BE2C (cell line): Measurements from ENCODE around the gene ATP8B4.

Source experiments
- DNase-seq: peaks from one replicate; pipeline ENCODE4 v3.0.0-alpha.2; 2020
- H3K27me3 ChIP-seq: fragments of 250-450 bp; sonication (Bioruptor Pico); 2 replicates; pipeline ENCODE4 v1.5.1; 2020; ENCODE audit warnings: mild to moderate bottlenecking
- H3K36me3 ChIP-seq: fragments of 250-450 bp; sonication (Bioruptor Pico); 2 replicates; pipeline ENCODE4 v1.5.1; 2020; ENCODE audit warnings: mild to moderate bottlenecking
- H3K4me1 ChIP-seq: fragments of 250-450 bp; sonication (Bioruptor Pico); 2 replicates; pipeline ENCODE4 v1.5.1; 2020
- H3K4me3 ChIP-seq: 2 replicates; pipeline ENCODE4 v1.5.1; 2011; ENCODE audit warnings: low read depth, low read length
- H3K9me3 ChIP-seq: fragments of 250-450 bp; sonication (Bioruptor Pico); 2 replicates; pipeline ENCODE4 v1.5.1; 2020
- CTCF ChIP-seq: IDR thresholded peaks from 2 replicates; pipeline ENCODE4 v1.5.1; 2012; ENCODE audit warnings: mild to moderate bottlenecking, low read depth, low read length

Gene ATP8B4

DNA sequence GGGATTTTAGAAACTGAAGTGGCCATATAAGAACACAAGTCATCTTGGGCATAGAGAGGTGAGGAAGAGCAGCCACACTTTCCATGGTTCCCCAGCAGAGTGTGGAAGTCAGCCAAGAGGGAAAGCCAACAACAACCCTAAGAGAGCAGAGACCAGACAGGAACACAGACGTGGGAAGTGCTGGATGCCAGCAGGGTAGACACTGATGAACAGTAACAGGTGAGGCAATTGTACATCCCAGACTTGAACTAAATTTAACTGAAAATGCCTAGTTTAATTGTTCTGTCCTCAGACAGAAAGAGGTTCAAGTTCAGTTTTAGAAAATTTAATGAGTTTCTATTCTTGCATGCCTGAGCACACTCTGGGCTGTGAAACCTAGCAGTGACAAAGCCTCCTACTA is 212.1 kb downstream of the ATP8B4 start:
- Histone ChIP-seq H3K4me3 (no peak overlapping the region), H3K36me3 (no peaks in the 10 kb centered on the region), H3K4me1 (no peaks in the 10 kb centered on the region), H3K27me3 (no peaks in the 10 kb centered on the region; the same call in 1 of the 2 replicates), H3K9me3 (no peaks in the 10 kb centered on the region)
- TF ChIP-seq CTCF, result no peak
- no peak for DNase-seq

DNA sequence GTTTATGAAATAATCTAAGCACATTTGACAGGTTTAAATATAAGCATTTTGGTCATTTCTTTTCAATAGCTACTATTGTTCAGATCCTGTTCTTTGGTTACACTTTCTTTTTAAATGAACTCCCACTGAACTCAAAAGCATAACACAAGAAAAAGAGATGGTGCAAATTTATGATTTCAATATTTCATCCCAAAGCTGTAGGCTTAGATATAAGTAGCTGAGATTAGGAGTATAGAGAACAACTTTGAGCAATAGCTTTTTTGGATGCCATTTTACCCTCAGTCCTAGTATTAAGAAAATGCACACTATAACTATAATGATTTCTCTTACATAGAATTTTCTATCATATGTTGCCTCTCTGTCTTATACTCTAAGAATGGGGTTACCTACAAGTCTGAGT is 213.8 kb downstream of the ATP8B4 start:
- H3K4me1 ChIP-seq, result no peaks in the 10 kb centered on the region
- no peak for TF ChIP-seq CTCF
- DNase-seq, result no peak
- H3K4me3 ChIP-seq, result no peak overlapping the region
- no peaks in the 10 kb centered on the region; the same call in 1 of the 2 replicates for H3K27me3 ChIP-seq
- no peaks in the 10 kb centered on the region for H3K9me3 ChIP-seq
- H3K36me3 ChIP-seq, result no peaks in the 10 kb centered on the region

DNA sequence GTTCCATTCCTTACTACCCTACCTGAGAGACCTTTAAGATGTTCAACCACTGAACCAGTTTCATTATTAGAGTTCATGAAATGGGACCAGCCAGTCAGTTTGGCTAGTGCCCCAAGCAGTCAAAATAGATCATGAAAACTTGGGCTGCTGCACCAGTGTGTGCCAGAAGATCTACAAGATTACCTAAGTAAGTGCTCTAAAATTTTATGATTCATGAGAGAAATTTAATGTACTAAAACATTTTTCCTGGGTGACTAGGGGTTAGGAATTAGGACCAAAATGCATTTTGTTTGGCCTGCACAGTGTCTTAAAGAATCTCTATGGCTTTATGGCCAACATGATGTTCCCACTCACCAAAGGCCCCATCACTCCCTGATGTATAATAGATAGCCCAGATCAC is 214.7 kb downstream of the ATP8B4 start:
- Histone ChIP-seq H3K27me3 (no peaks in the 10 kb centered on the region; the same call in 1 of the 2 replicates), H3K9me3 (no peaks in the 10 kb centered on the region), H3K36me3 (no peaks in the 10 kb centered on the region), H3K4me1 (no peaks in the 10 kb centered on the region), H3K4me3 (no peak overlapping the region)
- no peak for DNase-seq
- no peak for TF ChIP-seq CTCF

DNA sequence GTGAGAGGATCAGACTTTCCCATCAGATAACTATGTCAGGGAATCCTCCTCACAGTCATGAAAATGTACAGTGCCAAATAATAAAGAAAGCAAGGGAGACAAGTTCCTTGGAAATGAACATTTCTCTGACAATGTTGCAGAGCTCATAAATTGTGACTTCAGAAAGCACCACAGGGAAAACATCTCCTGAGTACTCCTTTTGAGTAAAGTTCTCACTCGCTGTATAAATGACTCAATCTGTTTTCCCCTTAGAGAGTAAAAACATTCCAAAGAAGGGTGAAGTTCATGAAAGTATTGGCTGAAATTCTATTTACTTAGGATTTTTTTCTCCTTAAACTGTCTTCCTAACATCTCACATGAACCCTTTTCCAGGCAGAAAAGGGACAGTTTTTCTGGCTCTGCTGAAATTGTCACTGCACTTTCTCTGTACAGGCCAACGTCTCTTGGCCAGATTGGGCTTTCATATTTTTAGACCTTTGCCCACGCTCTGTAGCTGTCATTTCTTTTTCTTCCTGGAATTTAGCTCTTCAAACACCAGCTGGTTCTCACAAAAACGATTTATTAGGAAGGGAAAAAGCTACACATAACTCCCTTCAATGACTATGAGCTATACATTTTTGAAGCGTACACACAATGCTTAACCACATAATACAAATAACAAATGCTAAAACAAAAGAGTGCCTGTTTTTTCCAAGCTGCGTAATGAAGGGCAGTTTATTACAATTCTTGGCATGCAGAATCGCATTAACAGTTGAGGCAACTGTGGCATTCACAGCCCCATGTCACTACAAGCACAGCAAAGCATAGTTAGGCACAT is 216.1 kb downstream of the ATP8B4 start:
- no peaks in the 10 kb centered on the region for H3K4me1 ChIP-seq
- H3K4me3 ChIP-seq, result no peak overlapping the region
- no peaks in the 10 kb centered on the region for H3K36me3 ChIP-seq
- no peaks in the 10 kb centered on the region; the same call in 1 of the 2 replicates for H3K27me3 ChIP-seq
- H3K9me3 ChIP-seq, result no peaks in the 10 kb centered on the region
- no peak for DNase-seq
- TF ChIP-seq CTCF, result no peak

GRCh38 chr15:49901996-49902684 is 216.9 kb downstream of the ATP8B4 start:
- no peak for DNase-seq
- no peak for TF ChIP-seq CTCF
- H3K27me3 ChIP-seq, result no peaks in the 10 kb centered on the region; the same call in 1 of the 2 replicates
- H3K4me1 ChIP-seq, result no peaks in the 10 kb centered on the region
- no peaks in the 10 kb centered on the region for H3K9me3 ChIP-seq
- no peak overlapping the region for H3K4me3 ChIP-seq
- H3K36me3 ChIP-seq, result no peaks in the 10 kb centered on the region

- Histone ChIP-seq H3K27me3 (no peaks in the 10 kb centered on the region; the same call in none of the 2 replicates), H3K36me3 (no peaks in the 10 kb centered on the region), H3K4me3 (no peak overlapping the region), H3K4me1 (no peaks in the 10 kb centered on the region), H3K9me3 (no peaks in the 10 kb centered on the region)
- DNase-seq, result no peak
- TF ChIP-seq CTCF, result no peak
These were observed 217.7 kb downstream of the ATP8B4 start for GRCh38 chr15:49901321-49901720.
